SH-SY5Y (cell line): ENCODE results near the gene RPS6KA2.

Experiments
- GATA2 ChIP-seq: IDR thresholded peaks from 2 replicates; pipeline ENCODE4 v1.6.1; 2011; ENCODE audit warnings: mild to moderate bottlenecking, low read depth, low read length
- GATA3 ChIP-seq: IDR thresholded peaks from 2 replicates; pipeline ENCODE4 v1.6.1; 2011; ENCODE audit warnings: low read depth, mild to moderate bottlenecking, low read length, moderate library complexity

DNA sequence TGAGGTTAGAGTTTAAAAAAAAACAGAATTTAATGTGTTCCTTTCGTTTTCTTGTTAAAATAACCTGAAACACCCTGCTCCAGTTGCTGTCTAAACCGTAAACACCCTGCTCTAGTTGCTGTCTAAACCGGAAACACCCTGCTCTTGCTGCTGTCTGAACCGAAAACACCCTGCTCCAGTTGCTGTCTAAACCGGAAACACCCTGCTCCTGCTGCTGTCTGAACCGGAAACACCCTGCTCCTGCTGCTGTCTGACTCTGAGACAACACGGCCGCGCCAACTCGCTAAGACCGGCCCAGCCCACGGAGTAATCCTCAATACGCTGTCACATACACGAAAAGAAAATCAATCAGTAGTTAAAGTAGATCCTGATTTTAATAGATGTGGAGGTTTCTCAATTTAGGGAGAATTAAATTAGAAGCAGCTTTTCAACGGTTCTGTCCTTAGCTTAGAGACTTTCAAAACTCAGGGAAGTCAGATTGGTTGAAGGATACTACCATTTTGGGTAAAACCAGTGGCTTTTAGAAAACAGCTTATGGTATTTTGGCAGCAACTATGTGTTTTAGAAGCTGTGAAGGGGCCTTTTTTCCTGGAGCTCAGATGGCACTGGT lies 138.9 kb downstream of the RPS6KA2 start:
- TF ChIP-seq GATA2 (no peak), GATA3 (no peak)
